HepG2 (cell line): Measurements from ENCODE around the gene BRCA2. TPM values are rescaled to one million over a fixed set of nuclear protein-coding genes. Genes with fewer than 3 reads are reported as not detected.

Experiments
- ATAC-seq: fragments of 200-7000 bp; cut with Tn5 transposase; 3 replicates; pipeline ENCODE4 v1.9.1; 2020; ENCODE audit warnings: mild to moderate bottlenecking, moderate library complexity
- BruUV-seq: library from RNA; stranded (reverse); fragments of 400-500 nt; replicated peaks from 2 replicates; lab custom pipeline; 2021; lab: Mats Ljungman, UMichigan
- CTCF ChIA-PET: fragments of 300-600 bp; formaldehyde crosslinking; extraction: SDS; loops from one replicate; lab custom pipeline; 2021; ENCODE audit warnings: low total read pairs, inconsistent platforms, low intra/inter-chr PET ratio; lab: Yijun Ruan, JAX
- POLR2A ChIA-PET: fragments of 350-600 bp; sonication (Branson Sonifier 250); formaldehyde crosslinking; loops from one replicate; lab custom pipeline; 2020; ENCODE audit warnings: antibody characterized with exemption, inconsistent platforms; lab: Yijun Ruan, JAX
- DNase-seq: peaks from one replicate; pipeline ENCODE4 v3.0.0-alpha.2; 2015; ENCODE audit warnings: low spot score
- FAIRE-seq: peaks from 3 replicates; lab custom pipeline; 2011; peaks lifted over from hg19 to GRCh38; lab: Jason Lieb, UNC
- H2AFZ ChIP-seq: one replicate; pipeline ENCODE4 v1.6.1; 2011; ENCODE audit warnings: low read length, inconsistent platforms
- H3K27ac ChIP-seq: fragments of 300-600 bp; 3 replicates; pipeline ENCODE4 v1.8.0; 2011; ENCODE audit warnings: mixed run types, mild to moderate bottlenecking, mixed read lengths, low read length, inconsistent platforms; ENCODE audit not compliant: insufficient read depth; ENCODE audit errors: extremely low read length
- H3K27me3 ChIP-seq, 2 experiments: fragments of 200-600 bp in 1 of 2; 2 replicates in 1 of 2; 3 replicates in 1 of 2; pipeline versions ENCODE4 v1.6.0 to v1.8.0; 2011; ENCODE audit warnings: low read length in 2 of 2, mild to moderate bottlenecking in 2 of 2, moderate library complexity in 2 of 2, inconsistent platforms in 1 of 2; ENCODE audit not compliant: insufficient read depth in 2 of 2, control insufficient read depth in 1 of 2
- H3K36me3 ChIP-seq, 2 experiments: fragments of 200-600 bp in 1 of 2; replicated peaks in 1 of 2; 2 replicates in 1 of 2; 3 replicates in 1 of 2; pipeline versions ENCODE4 v1.5.1 to v1.8.0; 2011; ENCODE audit warnings: low read length in 2 of 2, inconsistent platforms in 1 of 2; ENCODE audit not compliant: insufficient read depth in 2 of 2, control insufficient read depth in 1 of 2
- H3K4me1 ChIP-seq: 2 replicates; pipeline ENCODE4 v1.5.1; 2012; ENCODE audit warnings: low read length, inconsistent platforms; ENCODE audit not compliant: insufficient read depth
- H3K4me2 ChIP-seq: 2 replicates; pipeline ENCODE4 v1.6.0; 2011; ENCODE audit warnings: low read depth, low read length, inconsistent platforms
- H3K4me3 ChIP-seq, 3 experiments: fragments of 200-600 bp in 1 of 3; sonication (generic), shearing (Covaris generic) in 1 of 3; replicated peaks in 1 of 3; 2 replicates each; pipeline ENCODE4 v1.5.1; 2011 to 2016; ENCODE audit warnings: low read length in 3 of 3, inconsistent platforms in 2 of 3, low read depth in 2 of 3, mild to moderate bottlenecking in 2 of 3, control low read depth in 1 of 3, mixed read lengths in 1 of 3; ENCODE audit not compliant: insufficient read depth in 1 of 3
- H3K79me2 ChIP-seq: one replicate; pipeline ENCODE4 v1.6.1; 2011; ENCODE audit warnings: low read length, inconsistent platforms; ENCODE audit not compliant: insufficient read depth
- H3K9ac ChIP-seq: 2 replicates; pipeline ENCODE4 v1.6.0; 2011; ENCODE audit warnings: mild to moderate bottlenecking, low read depth, low read length, inconsistent platforms; ENCODE audit not compliant: insufficient read depth
- H3K9me3 ChIP-seq: 2 replicates; pipeline ENCODE4 v1.5.1; 2012; ENCODE audit warnings: mild to moderate bottlenecking, low read length
- H4K20me1 ChIP-seq: 2 replicates; pipeline ENCODE4 v1.6.0; 2011; ENCODE audit warnings: inconsistent platforms, mild to moderate bottlenecking, low read length, moderate library complexity; ENCODE audit not compliant: insufficient read depth
- AGO2 ChIP-seq: fragments of 200-400 bp; formaldehyde crosslinking; optimal IDR thresholded peaks from 2 replicates; pipeline ENCODE3; 2017; ENCODE audit warnings: mild to moderate bottlenecking, low read depth, low read length, moderate library complexity
- ARHGAP35 ChIP-seq: sonication (generic); formaldehyde crosslinking; IDR thresholded peaks from 2 replicates; pipeline ENCODE4 v1.9.0; 2022; ENCODE audit warnings: mild to moderate bottlenecking, inconsistent platforms, moderate library complexity, missing genetic modification reagents, borderline replicate concordance
- CBX2 ChIP-seq, 2 experiments: fragments of 200-600 bp in 1 of 2; sonication (generic); formaldehyde crosslinking in 1 of 2; IDR thresholded peaks; 2 replicates each; pipeline versions ENCODE4 v1.7.0 to v1.8.1; 2018 to 2022; ENCODE audit warnings: low read depth in 2 of 2, low read length in 1 of 2, mild to moderate bottlenecking in 1 of 2, missing genetic modification reagents in 1 of 2
- HNRNPLL ChIP-seq: fragments of 200-400 bp; formaldehyde crosslinking; IDR thresholded peaks from 2 replicates; pipeline ENCODE4 v1.6.1; 2017; ENCODE audit warnings: mild to moderate bottlenecking, low read depth, low read length; ENCODE audit not compliant: poor library complexity, severe bottlenecking
- MAFK ChIP-seq, 2 experiments: IDR thresholded peaks in 1 of 2; conservative IDR thresholded peaks in 1 of 2; 2 replicates each; pipeline ENCODE4 v1.6.1; 2011; ENCODE audit warnings: improper control_type of control experiment in 2 of 2, low read length in 2 of 2
- MIXL1 ChIP-seq: IDR thresholded peaks from 2 replicates; pipeline ENCODE4 v1.6.1; 2016
- POLR2G ChIP-seq: fragments of 200-400 bp; formaldehyde crosslinking; IDR thresholded peaks from 2 replicates; pipeline ENCODE4 v1.6.1; 2018; ENCODE audit warnings: mild to moderate bottlenecking, low read depth, low read length, moderate library complexity
- SP4 ChIP-seq: sonication (generic); formaldehyde crosslinking; IDR thresholded peaks from 2 replicates; pipeline ENCODE4 v1.8.1; 2023; ENCODE audit warnings: mild to moderate bottlenecking, missing genetic modification reagents
- YEATS2 ChIP-seq: sonication (generic); formaldehyde crosslinking; IDR thresholded peaks from 2 replicates; pipeline ENCODE4 v1.4.0; 2020; ENCODE audit warnings: missing genetic modification reagents, borderline replicate concordance
- ZBTB3 ChIP-seq: sonication (generic); formaldehyde crosslinking; IDR thresholded peaks from 2 replicates; pipeline ENCODE4 v1.4.0; 2020; ENCODE audit warnings: low read depth, mild to moderate bottlenecking, moderate library complexity, missing genetic modification reagents, borderline replicate concordance
- ZNF121 ChIP-seq: sonication (generic); formaldehyde crosslinking; IDR thresholded peaks from 2 replicates; pipeline ENCODE4 v1.5.0; 2020; ENCODE audit warnings: mild to moderate bottlenecking, missing genetic modification reagents
- ZNF205 ChIP-seq: IDR thresholded peaks from 2 replicates; pipeline ENCODE4 v1.6.1; 2018; ENCODE audit warnings: missing biosample characterization, missing genetic modification reagents
- ZNF260 ChIP-seq: sonication (generic); formaldehyde crosslinking; IDR thresholded peaks from 2 replicates; pipeline ENCODE4 v1.4.0; 2020; ENCODE audit warnings: missing genetic modification reagents, low read depth, mild to moderate bottlenecking, borderline replicate concordance
- ZNF83 ChIP-seq: sonication (generic); formaldehyde crosslinking; IDR thresholded peaks from 2 replicates; pipeline ENCODE4 v1.4.0; 2020; ENCODE audit warnings: missing genetic modification reagents, mild to moderate bottlenecking, borderline replicate concordance
- WGBS: methylation state at CpG from one replicate; pipeline ENCODE4 v1.1.6; 2017; ENCODE audit warnings: low lambda C conversion rate; 5-methylcytosine and 5-hydroxymethylcytosine counted together
- in situ Hi-C: cut with HindIII; loops from 2 replicates; pipeline ENCODE4 v1.10.0; 2017; ENCODE audit warnings: low pct_unique_long_range_greater_than_20kb; ENCODE audit not compliant: extremely low pct_ligation_motif_present
- intact Hi-C: fragments of 100-400 bp; cut with micrococcal nuclease; formaldehyde crosslinking; loops from one replicate; pipeline ENCODE4 v1.10.0; 2022; ENCODE audit not compliant: unreplicated experiment
- polyA plus RNA-seq, 8 experiments: library from polyadenylated mRNA; depleted of rRNA in 3 of 8; stranded (reverse) in 7 of 8; unstranded in 1 of 8; fragments of >200 nt; fragmentation: Illumina TruSeq in 4 of 8; extraction: Trizol in 4 of 8; gene quantifications; 2 replicates each; pipeline versions ENCODE4 v1.2.1 to v1.2.3, GENCODE V29; 2011 to 2016; ENCODE audit warnings: low read depth in 4 of 8, missing spikeins in 1 of 8, mixed read lengths in 1 of 8; ENCODE audit not compliant: insufficient read depth in 1 of 8
- small RNA-seq, 3 experiments: library from RNA; depleted of rRNA; stranded (forward); fragments of <200 nt; gene quantifications; one replicate each; pipeline ENCODE3, GENCODE V24; 2012; ENCODE audit warnings: low read depth in 2 of 3, low replicate concordance in 1 of 3; ENCODE audit not compliant: insufficient read length in 3 of 3, insufficient read depth in 2 of 3
- total RNA-seq, 5 experiments: library from RNA; depleted of rRNA; stranded (reverse); fragments of >200 nt; fragmentation: Illumina TruSeq; extraction: Trizol; gene quantifications; 2 replicates each; pipeline ENCODE4 v1.2.3, GENCODE V29; 2016; ENCODE audit warnings: low read depth in 1 of 5
- TF ChIP-seq, protein P1 (sequence below): sonication (generic); formaldehyde crosslinking; conservative IDR thresholded peaks from 2 replicates; pipeline ENCODE4 v1.8.0; 2022; ENCODE audit warnings: missing genetic modification reagents

BRCA2 gene
- total and polyA plus RNA-seq, 2 of the 13 experiments (the other 11 are each of a cell fraction or from before 2014, with no cell fraction given): 3.1 to 24.6 TPM

GRCh38 chr13:32448972-32449371 lies 133.7 kb downstream of the BRCA2 start:
- whole genome bisulfite sequencing: 92% methylated on average over 1 of the region's 1 CpG

More at GRCh38 chr13:32448972-32449371, 133.7 kb downstream of the BRCA2 start:
- Histone ChIP-seq H3K4me1 (peaks cover 60% of the 10 kb centered on the region), H3K36me3 (no peaks in the 10 kb centered on the region), H3K9me3 (no peaks in the 10 kb centered on the region), H3K4me2 (no peak overlapping the region), H3K27ac (no peak overlapping the region), H3K4me3 (no peak overlapping the region), H4K20me1 (no peaks in the 10 kb centered on the region), H3K27me3 (no peaks in the 10 kb centered on the region), H3K9ac (no peak overlapping the region), H3K79me2 (no peaks in the 10 kb centered on the region), H2AFZ (no peak overlapping the region)
- intact Hi-C loops (loop anchor here (10.0 kb wide), 1 partner anchor 534 kb away; no protein-coding TSS in a partner anchor), in situ Hi-C loops (loop anchor here (25.0 kb wide), 1 partner anchor 412 kb away; the partner anchor contains the start of gene FRY)
- TF ChIP-seq CBX2 (IDR thresholded peaks at IDR 0.05; ENCODE audit: low read depth, low read length) (no peak), CBX2 (CRISPR knock-in tag; IDR thresholded peaks at IDR 0.05; ENCODE audit: low read depth) (no peak), ZNF260 (CRISPR knock-in tag) (no peak), ZNF205 (CRISPR knock-in tag) (no peak), AGO2 (no peak), ARHGAP35 (CRISPR knock-in tag) (no peak), ZNF83 (CRISPR knock-in tag) (no peak), POLR2G (no peak), YEATS2 (CRISPR knock-in tag) (no peak), SP4 (CRISPR knock-in tag) (no peak), ZNF121 (CRISPR knock-in tag) (no peak), MAFK (conservative IDR thresholded peaks at IDR 0.05 in 1 of 2, IDR thresholded peaks at IDR 0.05 in 1 of 2; ENCODE audit: low read length in 2 of 2) (no peak), HNRNPLL (no peak), MIXL1 (CRISPR knock-in tag) (no peak), ZBTB3 (no peak)
- TF ChIP-seq, protein P1, sequence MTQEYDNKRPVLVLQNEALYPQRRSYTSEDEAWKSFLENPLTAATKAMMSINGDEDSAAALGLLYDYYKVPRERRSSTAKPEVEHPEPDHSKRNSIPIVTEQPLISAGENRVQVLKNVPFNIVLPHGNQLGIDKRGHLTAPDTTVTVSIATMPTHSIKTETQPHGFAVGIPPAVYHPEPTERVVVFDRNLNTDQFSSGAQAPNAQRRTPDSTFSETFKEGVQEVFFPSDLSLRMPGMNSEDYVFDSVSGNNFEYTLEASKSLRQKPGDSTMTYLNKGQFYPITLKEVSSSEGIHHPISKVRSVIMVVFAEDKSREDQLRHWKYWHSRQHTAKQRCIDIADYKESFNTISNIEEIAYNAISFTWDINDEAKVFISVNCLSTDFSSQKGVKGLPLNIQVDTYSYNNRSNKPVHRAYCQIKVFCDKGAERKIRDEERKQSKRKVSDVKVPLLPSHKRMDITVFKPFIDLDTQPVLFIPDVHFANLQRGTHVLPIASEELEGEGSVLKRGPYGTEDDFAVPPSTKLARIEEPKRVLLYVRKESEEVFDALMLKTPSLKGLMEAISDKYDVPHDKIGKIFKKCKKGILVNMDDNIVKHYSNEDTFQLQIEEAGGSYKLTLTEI (CRISPR knock-in tag): no peak
- POLR2A ChIA-PET: interaction anchor here (0.5 kb wide), 1 partner anchor 44 kb away, joined by 3 read pairs; no protein-coding TSS in a partner anchor
- no peak for ATAC-seq
- no peak for FAIRE-seq
- DNase-seq: no peak
- BruUV-seq: no TSS peak
- CTCF ChIA-PET: no interaction called here

Small RNAs within 50 kb of the gene (small RNA-seq; reads per million reads assigned to genes)
- 0 reads per million in 3 experiments for gene RF00190

Other genes starting within 250 kb of the BRCA2 start
- gene ZAR1L, start 145 bp upstream of the BRCA2 start, total RNA-seq (2016; rRNA removed; fragmentation: Illumina TruSeq; extraction: Trizol): 0.09 TPM in 1 of 2 replicates, not detected in the other
- 0.05 TPM in 1 of 2 replicates, not detected in the other for gene ZAR1L, start 145 bp upstream of the BRCA2 start, polyA plus RNA-seq (2011; rRNA removed)
- gene N4BP2L1, start 112.6 kb downstream of the BRCA2 start, total RNA-seq (2016; rRNA removed; fragmentation: Illumina TruSeq; extraction: Trizol): 11.8 and 13.2 TPM in 2 replicates
- 30.4 and 34.5 TPM in 2 replicates for gene N4BP2L1, start 112.6 kb downstream of the BRCA2 start, polyA plus RNA-seq (2011; rRNA removed)
- gene N4BP2L2, start 223.3 kb downstream of the BRCA2 start, total RNA-seq (2016; rRNA removed; fragmentation: Illumina TruSeq; extraction: Trizol): 81.2 and 82.6 TPM in 2 replicates
- 47.9 and 58.9 TPM in 2 replicates for gene N4BP2L2, start 223.3 kb downstream of the BRCA2 start, polyA plus RNA-seq (2011; rRNA removed)